HG02840 (cell line): Measurements from ENCODE around the gene COQ5.

Experiments used
- ATAC-seq: cut with Tn5 transposase; IDR thresholded peaks from one replicate; pipeline ENCODE4 v1.9.1; 2021; ENCODE audit warnings: mild to moderate bottlenecking, moderate library complexity, moderate number of reproducible peaks; ENCODE audit not compliant: unreplicated experiment, low FRiP score

The COQ5 gene

DNA sequence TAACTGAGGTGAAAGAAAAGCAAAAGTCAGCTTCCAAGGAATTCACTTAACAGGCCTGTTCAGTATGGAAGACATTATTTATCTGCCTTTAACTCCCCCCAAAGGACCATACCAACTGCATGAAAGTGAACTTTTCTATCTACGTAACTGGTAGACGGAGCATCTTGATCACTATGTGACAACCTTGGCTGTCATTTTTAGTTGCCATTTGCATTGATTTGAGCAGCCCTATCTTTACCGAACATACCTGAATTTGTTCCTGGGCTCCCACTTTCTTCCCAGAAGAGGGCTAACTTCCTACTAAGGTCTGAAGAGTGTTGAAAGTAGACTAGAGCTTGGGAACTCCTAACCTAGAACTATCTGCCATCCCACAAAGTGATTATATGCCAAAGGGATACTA, 68.8 kb downstream of the COQ5 start:
- ATAC-seq: no peak

DNA sequence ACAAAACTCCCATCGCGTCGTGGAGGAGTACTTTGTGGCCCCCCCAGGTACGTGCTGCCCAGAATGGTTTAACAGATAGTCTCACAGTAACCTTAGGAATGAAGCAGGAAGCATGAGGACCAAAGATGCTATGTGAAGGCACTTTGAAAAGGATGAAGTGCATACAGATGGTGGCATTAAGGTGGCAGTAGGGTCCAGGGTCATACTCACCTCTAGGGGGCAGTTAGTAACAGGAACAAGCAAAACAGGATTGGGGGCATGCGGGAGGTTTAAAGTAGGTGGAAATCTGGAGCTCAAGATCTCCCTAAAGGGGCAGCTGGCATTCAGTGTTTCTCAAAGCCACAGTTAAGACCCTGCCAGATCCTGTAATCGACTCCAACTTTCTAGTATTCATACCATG, 71.8 kb downstream of the COQ5 start:
- ATAC-seq: no peak

DNA sequence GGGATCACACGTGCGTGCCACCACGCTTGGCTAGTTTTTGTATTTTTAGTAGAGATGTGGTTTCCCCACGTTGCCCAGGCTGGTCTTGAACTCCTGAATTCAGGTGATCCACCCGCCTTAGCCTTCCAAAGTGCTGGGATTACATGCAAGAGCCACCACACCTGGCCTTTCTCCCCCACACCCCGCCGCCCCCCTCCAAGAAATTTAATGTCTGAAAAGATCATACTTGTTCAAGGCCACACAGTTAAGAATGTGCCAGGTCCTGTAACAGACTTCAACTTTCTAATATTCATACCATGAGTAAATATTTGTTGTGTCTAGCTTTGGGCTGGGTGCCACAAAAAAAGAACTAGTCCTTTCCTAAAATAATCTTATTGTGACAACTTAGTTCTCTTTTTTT, 73.7 kb downstream of the COQ5 start:
- no peak for ATAC-seq

DNA sequence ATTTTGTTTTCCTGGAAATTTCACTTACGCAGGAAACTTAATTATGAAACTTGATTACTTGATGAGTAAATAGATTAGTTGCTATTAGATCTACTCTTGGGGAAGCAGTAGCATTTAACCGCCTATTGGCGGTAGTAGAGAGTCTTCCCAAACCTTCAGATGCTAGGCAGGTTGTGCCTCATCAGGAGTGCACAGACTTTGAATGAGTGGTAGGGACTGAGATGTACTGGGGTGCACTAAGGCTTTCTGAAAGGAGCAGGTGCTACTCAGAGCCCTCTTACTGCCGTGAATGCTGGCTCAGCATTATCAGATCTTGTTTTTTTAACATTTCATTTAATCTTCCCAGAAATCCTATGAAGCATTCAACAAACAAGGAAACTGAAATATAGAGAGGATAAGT, 75.0 kb downstream of the COQ5 start:
- no peak for ATAC-seq
